Stomach (tissue), 4 donors: ENCODE data around the gene DCUN1D4.

ENCODE experiments used
- CTCF ChIP-seq, 7 experiments: fragments of 450-650 bp in 4 of 7; fragments of 200-600 bp in 3 of 7; sonication (generic) in 3 of 7; IDR thresholded peaks; one replicate each; pipeline ENCODE4 v1.5.1; 2016 to 2019; ENCODE audit warnings: antibody characterized with exemption in 7 of 7, control low read depth in 2 of 7, mild to moderate bottlenecking in 1 of 7
- EP300 ChIP-seq: sonication (generic); formaldehyde crosslinking; IDR thresholded peaks from one replicate; pipeline ENCODE4 v1.6.1; 2017; ENCODE audit warnings: antibody characterized with exemption
- POLR2A ChIP-seq, 4 donors: fragments of 450-650 bp; IDR thresholded peaks; one replicate each; pipeline ENCODE4 v1.6.1; 2016; ENCODE audit warnings: antibody characterized with exemption in 4 of 4, control low read depth in 2 of 4, mild to moderate bottlenecking in 1 of 4, moderate library complexity in 1 of 4
- POLR2AphosphoS5 ChIP-seq, 3 donors: sonication (generic); formaldehyde crosslinking; IDR thresholded peaks; one replicate each; pipeline ENCODE4 v1.6.1; 2016; ENCODE audit warnings: antibody characterized with exemption in 3 of 3

- TF ChIP-seq CTCF (IDR thresholded peaks at IDR 0.05) (no peak), EP300 (no peak), POLR2A (IDR thresholded peaks at IDR 0.05) (no peak), POLR2AphosphoS5 (IDR thresholded peaks at IDR 0.05) (no peak)
Observed at GRCh38 chr4:51843309-51844152, 578 bp downstream of the DCUN1D4 start.
